ENCODE results near the gene ALOX5AP.

The ALOX5AP gene

GRCh38 chr13:30702006-30702405 is 33.3 kb upstream of the ALOX5AP start:
- H3K27ac Mint-ChIP-seq = no peak overlapping the region

GRCh38 chr13:30704596-30704995 is 30.7 kb upstream of the ALOX5AP start:
- peaks cover 0 to 4% of the 10 kb centered on the region in 2 donors for H3K4me1 Mint-ChIP-seq (ENCODE audit: low read depth in 2 of 2)
- H3K9me3 Mint-ChIP-seq = no peaks in the 10 kb centered on the region
- H3K36me3 Mint-ChIP-seq (ENCODE audit: insufficient read depth) = no peaks in the 10 kb centered on the region
- ATAC-seq (replicated peaks) (no peak), DNase-seq (no peak)
- H3K27ac Mint-ChIP-seq = no peak overlapping the region
- H3K4me3 Mint-ChIP-seq = no peak overlapping the region
- peaks cover 0 to 12% of the 10 kb centered on the region in 2 donors for H3K27me3 Mint-ChIP-seq

More at GRCh38 chr13:30702006-30702405, 33.3 kb upstream of the ALOX5AP start:
- Mint-ChIP-seq H3K4me3 (no peak overlapping the region), H3K4me1 (ENCODE audit: low read depth in 2 of 2) (peaks cover 0 to 5% of the 10 kb centered on the region in 2 donors), H3K9me3 (no peaks in the 10 kb centered on the region), H3K27me3 (peaks cover 0 to 23% of the 10 kb centered on the region in 2 donors), H3K36me3 (ENCODE audit: insufficient read depth) (no peaks in the 10 kb centered on the region)
- ATAC-seq (replicated peaks) = no peak
- DNase-seq = no peak

- Mint-ChIP-seq H3K4me3 (no peak overlapping the region), H3K36me3 (ENCODE audit: insufficient read depth) (no peaks in the 10 kb centered on the region), H3K27ac (no peak overlapping the region), H3K9me3 (no peaks in the 10 kb centered on the region), H3K27me3 (peaks cover 0 to 12% of the 10 kb centered on the region in 2 donors), H3K4me1 (ENCODE audit: low read depth in 2 of 2) (peaks cover 0 to under 1% of the 10 kb centered on the region in 2 donors)
- ATAC-seq (replicated peaks) = no peak
- no peak for DNase-seq
These were observed 29.7 kb upstream of the ALOX5AP start for GRCh38 chr13:30705680-30706079.

GRCh38 chr13:30708541-30708940 is 26.8 kb upstream of the ALOX5AP start:
- Mint-ChIP-seq H3K27me3 (peaks cover 0 to 21% of the 10 kb centered on the region in 2 donors), H3K4me1 (ENCODE audit: low read depth in 2 of 2) (peaks cover 7 to 9% of the 10 kb centered on the region in 2 donors), H3K9me3 (no peaks in the 10 kb centered on the region), H3K4me3 (no peak overlapping the region), H3K27ac (no peak overlapping the region), H3K36me3 (ENCODE audit: insufficient read depth) (peaks cover 3% of the 10 kb centered on the region)
- DNase-seq (no peak), ATAC-seq (replicated peaks) (no peak)

- Mint-ChIP-seq H3K4me3 (no peak overlapping the region), H3K4me1 (ENCODE audit: low read depth in 2 of 2) (peaks cover 7 to 9% of the 10 kb centered on the region in 2 donors), H3K9me3 (no peaks in the 10 kb centered on the region), H3K27ac (no peak overlapping the region), H3K36me3 (ENCODE audit: insufficient read depth) (peaks cover 3% of the 10 kb centered on the region), H3K27me3 (peaks cover 0 to 9% of the 10 kb centered on the region in 2 donors)
- ATAC-seq (replicated peaks) = no peak
- no peak for DNase-seq
These were observed 24.9 kb upstream of the ALOX5AP start for GRCh38 chr13:30710442-30710841.

- DNase-seq (no peak), ATAC-seq (replicated peaks) (no peak)
- Mint-ChIP-seq H3K4me3 (no peak overlapping the region), H3K9me3 (no peaks in the 10 kb centered on the region), H3K27ac (no peak overlapping the region), H3K36me3 (ENCODE audit: insufficient read depth) (peaks cover 3% of the 10 kb centered on the region), H3K4me1 (ENCODE audit: low read depth in 2 of 2) (peaks cover 7 to 9% of the 10 kb centered on the region in 2 donors), H3K27me3 (peaks cover 0 to 9% of the 10 kb centered on the region in 2 donors)
These were observed 24.0 kb upstream of the ALOX5AP start for GRCh38 chr13:30711375-30711774.

- H3K27ac Mint-ChIP-seq = no peak overlapping the region
- H3K9me3 Mint-ChIP-seq = no peaks in the 10 kb centered on the region
- H3K36me3 Mint-ChIP-seq (ENCODE audit: insufficient read depth) = peaks cover 3% of the 10 kb centered on the region
- ATAC-seq (replicated peaks) (no peak), DNase-seq (no peak)
- H3K4me1 Mint-ChIP-seq (ENCODE audit: low read depth in 2 of 2) = peaks cover 7 to 12% of the 10 kb centered on the region in 2 donors
- peaks cover 0 to 9% of the 10 kb centered on the region in 2 donors for H3K27me3 Mint-ChIP-seq
- no peak overlapping the region for H3K4me3 Mint-ChIP-seq
These were observed 23.5 kb upstream of the ALOX5AP start for GRCh38 chr13:30711837-30712236.

GRCh38 chr13:30712536-30713532 is 22.5 kb upstream of the ALOX5AP start:
- Mint-ChIP-seq H3K9me3 (no peaks in the 10 kb centered on the region), H3K27ac (peak overlapping the region; percentile 63 to 67), H3K36me3 (ENCODE audit: insufficient read depth) (peaks cover 3% of the 10 kb centered on the region), H3K27me3 (peaks cover 0 to 9% of the 10 kb centered on the region in 2 donors), H3K4me3 (no peak overlapping the region), H3K4me1 (ENCODE audit: low read depth in 2 of 2) (peaks cover 7 to 12% of the 10 kb centered on the region in 2 donors)
- ATAC-seq (replicated peaks) = peak; percentile 71
- DNase-seq = no peak

- no peaks in the 10 kb centered on the region for H3K9me3 Mint-ChIP-seq
- H3K4me1 Mint-ChIP-seq (ENCODE audit: low read depth in 2 of 2) = peaks cover 10 to 15% of the 10 kb centered on the region in 2 donors
- H3K36me3 Mint-ChIP-seq (ENCODE audit: insufficient read depth) = peaks cover 3% of the 10 kb centered on the region
- H3K27ac Mint-ChIP-seq = peak overlapping the region in 1 of 2 donors; percentile 68
- peaks cover 0 to 9% of the 10 kb centered on the region in 2 donors for H3K27me3 Mint-ChIP-seq
- no peak overlapping the region for H3K4me3 Mint-ChIP-seq
- no peak for DNase-seq
- ATAC-seq (replicated peaks) = no peak
These were observed 20.5 kb upstream of the ALOX5AP start for GRCh38 chr13:30714629-30715371.

- Mint-ChIP-seq H3K4me1 (ENCODE audit: low read depth in 2 of 2) (peaks cover 14 to 18% of the 10 kb centered on the region in 2 donors), H3K9me3 (no peaks in the 10 kb centered on the region), H3K27ac (peak overlapping the region in 1 of 2 donors; percentile 68), H3K36me3 (ENCODE audit: insufficient read depth) (peaks cover 3% of the 10 kb centered on the region), H3K27me3 (peaks cover 0 to 9% of the 10 kb centered on the region in 2 donors), H3K4me3 (no peak overlapping the region)
- no peak for ATAC-seq (replicated peaks)
- no peak for DNase-seq
These were observed 20.0 kb upstream of the ALOX5AP start for GRCh38 chr13:30715372-30715756.

GRCh38 chr13:30715837-30716236 is 19.5 kb upstream of the ALOX5AP start:
- H3K4me1 Mint-ChIP-seq (ENCODE audit: low read depth in 2 of 2) = peaks cover 19 to 22% of the 10 kb centered on the region in 2 donors
- H3K9me3 Mint-ChIP-seq = no peaks in the 10 kb centered on the region
- ATAC-seq (replicated peaks) = no peak
- H3K27me3 Mint-ChIP-seq = peaks cover 0 to 9% of the 10 kb centered on the region in 2 donors
- no peak overlapping the region for H3K4me3 Mint-ChIP-seq
- peaks cover 3% of the 10 kb centered on the region for H3K36me3 Mint-ChIP-seq (ENCODE audit: insufficient read depth)
- no peak for DNase-seq
- no peak overlapping the region for H3K27ac Mint-ChIP-seq

GRCh38 chr13:30718661-30719524 is 16.4 kb upstream of the ALOX5AP start:
- ATAC-seq (replicated peaks) (no peak), DNase-seq (no peak)
- Mint-ChIP-seq H3K4me1 (ENCODE audit: low read depth in 2 of 2) (peaks cover 15 to 16% of the 10 kb centered on the region in 2 donors), H3K27me3 (no peaks in the 10 kb centered on the region), H3K36me3 (ENCODE audit: insufficient read depth) (no peaks in the 10 kb centered on the region), H3K9me3 (no peaks in the 10 kb centered on the region), H3K27ac (no peak overlapping the region), H3K4me3 (no peak overlapping the region)

- H3K4me3 Mint-ChIP-seq = no peak overlapping the region
- no peak for DNase-seq
- H3K4me1 Mint-ChIP-seq (ENCODE audit: low read depth in 2 of 2) = peaks cover 15 to 16% of the 10 kb centered on the region in 2 donors
These were observed 15.8 kb upstream of the ALOX5AP start for GRCh38 chr13:30719525-30719914.

More at GRCh38 chr13:30719525-30719914, 15.8 kb upstream of the ALOX5AP start:
- no peaks in the 10 kb centered on the region for H3K27me3 Mint-ChIP-seq
- no peaks in the 10 kb centered on the region for H3K9me3 Mint-ChIP-seq
- no peak overlapping the region for H3K27ac Mint-ChIP-seq
- no peaks in the 10 kb centered on the region for H3K36me3 Mint-ChIP-seq (ENCODE audit: insufficient read depth)
- ATAC-seq (replicated peaks) = no peak
